Measurements from ENCODE around the gene AKIRIN2.

Gene AKIRIN2

GRCh38 chr6:87655824-87656223 lies 46.2 kb downstream of the AKIRIN2 start:
- Histone ChIP-seq H4K20me1 (ENCODE audit: insufficient read depth, low read length, poor library complexity, severe bottlenecking) (no peaks in the 10 kb centered on the region), H3K4me1 (ENCODE audit: insufficient read depth, low read length, poor library complexity, severe bottlenecking) (peaks cover 9% of the 10 kb centered on the region), H3K9me3 (ENCODE audit: insufficient read depth, low read depth, low read length) (no peaks in the 10 kb centered on the region), H2AFZ (ENCODE audit: low read length) (no peak overlapping the region), H3K27me3 (ENCODE audit: insufficient read depth, low read length, poor library complexity, severe bottlenecking) (no peaks in the 10 kb centered on the region), H3K4me3 (ENCODE audit: low read length, poor library complexity, severe bottlenecking) (no peak overlapping the region), H3K4me2 (ENCODE audit: low read depth, low read length, poor library complexity, severe bottlenecking) (no peak overlapping the region), H3K9ac (ENCODE audit: low read depth, low read length, poor library complexity, severe bottlenecking) (no peak overlapping the region), H3K36me3 (ENCODE audit: insufficient read depth, low read length) (no peaks in the 10 kb centered on the region; the same call in 1 of the 2 replicates), H3K79me2 (ENCODE audit: insufficient read depth, low read length) (no peaks in the 10 kb centered on the region), H3F3A (ENCODE audit: low read depth) (no peaks in the 10 kb centered on the region), H3K9me2 (replicated peaks; ENCODE audit: low read depth, low read length) (no peaks in the 10 kb centered on the region)
- TF ChIP-seq CTCF (conservative IDR thresholded peaks at IDR 0.05; ENCODE audit: low read length) (no peak), EZH2phosphoT487 (IDR thresholded peaks at IDR 0.05; ENCODE audit: borderline replicate concordance) (no peak)

- Histone ChIP-seq H3K9me2 (replicated peaks; ENCODE audit: low read depth, low read length) (no peaks in the 10 kb centered on the region), H3K36me3 (ENCODE audit: insufficient read depth, low read length) (no peaks in the 10 kb centered on the region; the same call in 1 of the 2 replicates), H3K9ac (ENCODE audit: low read depth, low read length, poor library complexity, severe bottlenecking) (no peak overlapping the region), H3K4me1 (ENCODE audit: insufficient read depth, low read length, poor library complexity, severe bottlenecking) (peaks cover 9% of the 10 kb centered on the region), H2AFZ (ENCODE audit: low read length) (no peak overlapping the region), H3K79me2 (ENCODE audit: insufficient read depth, low read length) (no peaks in the 10 kb centered on the region), H3K4me2 (ENCODE audit: low read depth, low read length, poor library complexity, severe bottlenecking) (no peak overlapping the region), H3K4me3 (ENCODE audit: low read length, poor library complexity, severe bottlenecking) (no peak overlapping the region), H3F3A (ENCODE audit: low read depth) (no peaks in the 10 kb centered on the region), H3K9me3 (ENCODE audit: insufficient read depth, low read depth, low read length) (no peaks in the 10 kb centered on the region), H4K20me1 (ENCODE audit: insufficient read depth, low read length, poor library complexity, severe bottlenecking) (no peaks in the 10 kb centered on the region), H3K27me3 (ENCODE audit: insufficient read depth, low read length, poor library complexity, severe bottlenecking) (no peaks in the 10 kb centered on the region)
- TF ChIP-seq CTCF (conservative IDR thresholded peaks at IDR 0.05; ENCODE audit: low read length), result no peak
- TF ChIP-seq EZH2phosphoT487 (IDR thresholded peaks at IDR 0.05; ENCODE audit: borderline replicate concordance), result no peak
Observed at GRCh38 chr6:87654875-87655454, 47.1 kb downstream of the AKIRIN2 start.

GRCh38 chr6:87654122-87654521 lies 47.9 kb downstream of the AKIRIN2 start:
- Histone ChIP-seq H3K4me1 (ENCODE audit: insufficient read depth, low read length, poor library complexity, severe bottlenecking) (peaks cover 9% of the 10 kb centered on the region), H3F3A (ENCODE audit: low read depth) (no peaks in the 10 kb centered on the region), H3K9me3 (ENCODE audit: insufficient read depth, low read depth, low read length) (no peaks in the 10 kb centered on the region), H4K20me1 (ENCODE audit: insufficient read depth, low read length, poor library complexity, severe bottlenecking) (no peaks in the 10 kb centered on the region), H3K4me3 (ENCODE audit: low read length, poor library complexity, severe bottlenecking) (no peak overlapping the region), H2AFZ (ENCODE audit: low read length) (no peak overlapping the region), H3K4me2 (ENCODE audit: low read depth, low read length, poor library complexity, severe bottlenecking) (no peak overlapping the region), H3K36me3 (ENCODE audit: insufficient read depth, low read length) (no peaks in the 10 kb centered on the region; the same call in 1 of the 2 replicates), H3K27me3 (ENCODE audit: insufficient read depth, low read length, poor library complexity, severe bottlenecking) (no peaks in the 10 kb centered on the region), H3K9me2 (replicated peaks; ENCODE audit: low read depth, low read length) (no peaks in the 10 kb centered on the region), H3K9ac (ENCODE audit: low read depth, low read length, poor library complexity, severe bottlenecking) (no peak overlapping the region), H3K79me2 (ENCODE audit: insufficient read depth, low read length) (no peaks in the 10 kb centered on the region)
- TF ChIP-seq EZH2phosphoT487 (IDR thresholded peaks at IDR 0.05; ENCODE audit: borderline replicate concordance), result no peak
- no peak for TF ChIP-seq CTCF (conservative IDR thresholded peaks at IDR 0.05; ENCODE audit: low read length)

All from Loucy (cell line).